AG10803 (cell line): ENCODE data around the gene PAOX.

Source experiments
- DNase-seq: peaks from one replicate; pipeline ENCODE4 v3.0.0; 2010; ENCODE audit warnings: low read depth
- H3K4me3 ChIP-seq: 2 replicates; pipeline ENCODE4 v1.5.1; 2011; ENCODE audit warnings: mild to moderate bottlenecking, low read length, control low read depth
- TF ChIP-seq, protein P1 (sequence below): conservative IDR thresholded peaks from 2 replicates; pipeline ENCODE4 v1.5.1; 2011; ENCODE audit warnings: mild to moderate bottlenecking, low read length, control low read depth, inconsistent platforms

Gene PAOX

DNA sequence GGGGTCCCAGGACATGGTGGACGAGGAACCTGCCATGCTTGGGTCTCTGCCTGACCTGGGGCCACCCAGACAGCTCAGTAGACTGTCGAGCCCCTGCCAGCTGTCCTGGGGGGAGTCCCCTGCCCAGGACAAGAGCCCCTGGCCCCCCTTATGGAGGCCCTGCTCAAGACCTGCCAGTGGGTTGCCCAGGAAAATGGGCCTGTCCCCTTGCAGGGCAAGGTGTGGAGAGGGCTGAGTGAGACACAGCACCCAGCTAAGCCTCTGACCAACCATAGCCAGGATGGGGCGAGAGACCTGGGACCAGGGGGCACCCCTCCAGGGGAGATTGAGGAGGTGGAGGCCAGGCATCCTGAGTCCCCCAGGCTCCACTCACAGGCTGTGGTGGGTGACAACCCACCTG, 23.1 kb upstream of the PAOX start:
- DNase-seq, result no peak
- TF ChIP-seq, protein P1, sequence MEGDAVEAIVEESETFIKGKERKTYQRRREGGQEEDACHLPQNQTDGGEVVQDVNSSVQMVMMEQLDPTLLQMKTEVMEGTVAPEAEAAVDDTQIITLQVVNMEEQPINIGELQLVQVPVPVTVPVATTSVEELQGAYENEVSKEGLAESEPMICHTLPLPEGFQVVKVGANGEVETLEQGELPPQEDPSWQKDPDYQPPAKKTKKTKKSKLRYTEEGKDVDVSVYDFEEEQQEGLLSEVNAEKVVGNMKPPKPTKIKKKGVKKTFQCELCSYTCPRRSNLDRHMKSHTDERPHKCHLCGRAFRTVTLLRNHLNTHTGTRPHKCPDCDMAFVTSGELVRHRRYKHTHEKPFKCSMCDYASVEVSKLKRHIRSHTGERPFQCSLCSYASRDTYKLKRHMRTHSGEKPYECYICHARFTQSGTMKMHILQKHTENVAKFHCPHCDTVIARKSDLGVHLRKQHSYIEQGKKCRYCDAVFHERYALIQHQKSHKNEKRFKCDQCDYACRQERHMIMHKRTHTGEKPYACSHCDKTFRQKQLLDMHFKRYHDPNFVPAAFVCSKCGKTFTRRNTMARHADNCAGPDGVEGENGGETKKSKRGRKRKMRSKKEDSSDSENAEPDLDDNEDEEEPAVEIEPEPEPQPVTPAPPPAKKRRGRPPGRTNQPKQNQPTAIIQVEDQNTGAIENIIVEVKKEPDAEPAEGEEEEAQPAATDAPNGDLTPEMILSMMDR, result no peak
- no peak overlapping the region for H3K4me3 ChIP-seq

DNA sequence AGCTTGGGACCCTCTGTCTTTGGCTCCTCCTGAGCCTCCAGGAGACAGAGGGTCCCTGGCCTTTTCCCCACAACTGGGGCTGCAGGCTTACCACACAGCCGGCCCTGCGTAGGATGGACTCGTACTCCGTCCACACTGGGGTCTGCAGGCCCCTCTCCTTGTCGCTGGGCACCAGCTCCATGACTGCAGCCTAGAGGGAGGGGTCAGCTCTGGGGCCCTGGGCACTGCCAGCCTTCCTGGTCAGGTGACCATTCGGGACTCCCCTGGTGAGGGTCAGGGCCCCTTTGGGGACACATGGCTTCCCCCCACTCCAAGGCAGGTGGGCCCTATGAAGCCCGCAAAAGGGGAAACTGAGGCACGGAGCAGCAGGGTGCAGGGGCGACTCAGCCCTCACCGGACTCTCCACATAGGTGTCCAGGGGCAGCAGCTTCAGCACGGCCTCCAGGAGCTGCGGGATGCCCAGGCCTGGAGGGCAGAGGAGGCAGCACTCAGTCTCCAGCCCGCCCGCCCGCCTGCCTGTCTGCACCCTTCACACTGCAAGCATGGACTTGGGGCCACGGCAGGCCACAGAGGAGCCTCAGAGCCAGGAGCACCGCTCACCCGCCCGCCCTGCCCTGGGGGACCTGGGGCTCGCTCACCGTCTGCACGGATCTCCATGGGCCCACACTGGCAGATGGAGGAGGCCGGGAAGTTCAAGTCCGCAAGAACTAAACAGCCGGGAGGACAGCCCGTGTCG, 22.3 kb upstream of the PAOX start:
- TF ChIP-seq, protein P1, result no peak
- H3K4me3 ChIP-seq, result peak overlapping the region; percentile 58
- DNase-seq, result no peak

DNA sequence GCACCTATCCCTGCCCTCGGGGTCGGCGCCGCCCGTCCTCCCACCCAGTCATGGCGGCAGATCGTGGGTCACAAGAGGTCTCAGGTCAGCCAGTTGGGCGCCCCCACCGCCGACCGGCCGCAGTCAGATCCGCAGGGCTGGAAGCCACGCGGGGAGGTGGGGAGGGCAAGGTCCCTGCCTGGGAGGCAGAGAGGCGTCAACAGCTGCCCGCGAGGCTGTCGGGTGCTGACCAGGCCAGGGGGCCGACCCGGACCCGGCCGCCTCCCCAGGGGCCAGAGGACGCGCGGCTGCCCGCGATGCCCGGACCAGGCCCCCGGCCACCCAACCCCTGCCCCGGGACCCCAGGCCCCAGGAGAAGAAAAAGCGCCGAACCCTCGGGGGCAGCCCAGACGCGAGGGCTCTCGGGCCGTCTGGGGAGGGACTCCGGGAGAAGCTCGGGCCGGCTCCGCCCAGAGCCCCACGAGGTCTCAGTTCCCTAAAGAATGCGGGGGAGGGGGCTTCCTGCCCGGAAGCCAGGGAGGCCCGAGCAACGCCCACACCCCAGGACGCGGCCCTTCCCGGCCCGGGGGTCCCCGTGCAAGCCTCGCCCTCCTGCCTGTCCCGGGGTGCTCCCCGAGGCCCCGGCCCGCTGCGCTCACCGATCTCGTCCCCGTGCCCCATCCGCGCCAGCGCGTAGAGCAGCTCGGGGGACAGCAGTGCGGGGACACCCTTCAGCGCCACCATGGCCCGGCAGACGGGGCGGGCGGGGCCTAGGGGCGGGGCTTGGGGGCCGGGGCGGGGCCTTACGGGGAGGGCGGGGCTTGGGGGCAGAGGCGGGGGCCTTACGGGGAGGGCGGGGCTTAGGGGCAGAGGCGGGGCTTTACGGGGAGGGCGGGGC, 21.5 kb upstream of the PAOX start, which contains the start of gene FUOM:
Gene FUOM, minus strand, starts transcription at position 735 of the 877 bp plus-strand sequence. Its CDS starts 12 bp downstream, at position 723.
- TF ChIP-seq, protein P1, result no peak
- peak; percentile 15 for DNase-seq
- peak within 1 kb of the TSS; percentile 58 for H3K4me3 ChIP-seq

DNA sequence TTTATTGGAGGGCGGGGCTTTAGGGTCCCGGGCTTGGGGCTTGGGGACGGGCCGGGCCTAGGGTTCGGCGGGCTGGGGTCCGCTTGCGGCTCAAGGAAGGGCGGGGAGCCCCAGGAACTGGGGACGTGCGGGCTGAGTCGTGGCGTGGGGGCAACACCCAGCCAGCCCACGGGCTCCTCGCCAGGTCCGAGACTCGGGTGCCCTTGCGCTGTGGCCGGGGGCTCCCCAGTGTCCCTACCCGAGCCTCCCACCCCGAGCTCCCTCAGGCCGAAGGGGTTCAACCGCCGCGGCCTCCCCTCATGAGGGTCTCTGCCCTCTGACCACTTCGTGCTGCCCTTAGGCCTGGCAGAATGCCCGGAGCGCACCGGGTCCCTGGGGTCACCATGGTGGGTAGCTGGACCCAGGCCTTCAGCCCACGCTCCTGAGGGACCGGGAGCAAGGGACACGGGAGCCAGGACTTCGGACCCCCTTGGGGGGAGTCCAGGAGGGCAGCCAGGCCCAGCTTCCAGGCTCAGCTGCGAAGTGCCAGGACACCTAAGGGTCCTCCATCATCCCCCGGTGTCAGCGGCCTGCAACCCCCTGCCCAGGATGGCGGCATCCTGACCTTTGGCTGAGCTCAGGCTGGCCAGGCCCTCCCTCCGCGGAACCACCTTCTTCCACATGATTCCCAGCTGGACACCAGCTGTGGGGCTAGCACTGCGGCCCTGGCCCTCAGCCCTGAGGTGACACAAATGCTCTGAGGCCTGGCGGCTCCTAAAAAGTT, 20.7 kb upstream of the PAOX start:
- peak; percentile 43 for DNase-seq
- no peak overlapping the region for H3K4me3 ChIP-seq
- TF ChIP-seq, protein P1, result no peak

DNA sequence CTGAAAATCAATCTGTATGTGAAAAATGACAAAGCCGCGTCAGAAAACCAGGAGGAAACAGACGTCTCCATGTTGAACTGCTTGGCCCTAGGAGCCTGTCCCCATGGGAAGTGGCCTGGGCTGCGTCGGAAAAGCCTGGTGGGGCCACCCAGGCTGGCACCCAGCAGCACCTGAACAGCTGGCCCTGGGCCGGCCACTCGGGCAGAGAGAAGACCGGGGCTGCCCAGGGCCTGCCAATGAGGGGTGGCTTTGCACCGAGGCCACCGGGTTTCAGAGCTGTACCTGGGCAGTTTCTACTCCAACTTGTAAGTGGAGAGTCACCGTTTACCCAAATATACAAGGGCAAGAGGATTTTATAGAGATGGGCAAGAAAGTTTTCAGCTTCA, 20.1 kb upstream of the PAOX start:
- DNase-seq, result no peak

DNA sequence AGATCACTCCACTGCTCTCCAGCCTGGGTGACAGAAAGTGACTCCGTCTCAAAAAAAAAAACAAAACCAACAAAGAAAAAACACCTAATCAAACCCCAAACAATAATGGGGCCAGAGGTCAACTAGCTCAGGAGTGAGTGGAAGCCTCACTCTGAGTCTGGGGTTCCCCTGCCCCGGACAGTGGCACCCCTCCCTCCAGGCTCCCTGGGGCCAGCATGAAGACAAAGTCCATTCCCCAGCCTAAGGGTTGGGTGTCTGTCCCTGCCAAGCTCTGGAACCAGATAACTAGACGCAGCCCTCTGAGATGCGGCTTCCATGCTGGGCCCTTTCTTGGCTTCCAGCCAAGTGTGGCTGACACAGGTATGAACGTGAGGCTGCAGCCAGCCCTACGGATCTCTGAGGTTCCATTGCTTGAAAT, 19.5 kb upstream of the PAOX start:
- TF ChIP-seq, protein P1, result no peak
- no peak for DNase-seq
- no peak overlapping the region for H3K4me3 ChIP-seq

More for the DNA sequence above, 20.1 kb upstream of the PAOX start:
- TF ChIP-seq, protein P1, result no peak
- no peak overlapping the region for H3K4me3 ChIP-seq
